Osteocyte (in vitro differentiated cells): ENCODE data around the gene C2orf92. TPM values are rescaled to one million over a fixed set of nuclear protein-coding genes. Genes with fewer than 3 reads are reported as not detected.

Experiments
- DNase-seq: peaks from one replicate; pipeline ENCODE4 v3.0.0; 2021; ENCODE audit warnings: mixed read lengths; ENCODE audit not compliant: unreplicated experiment; ENCODE audit errors: extremely low spot score
- H3K27ac Mint-ChIP-seq: one replicate; pipeline ENCODE4 v1.8.0; 2021; ENCODE audit warnings: mild to moderate bottlenecking, mixed read lengths; ENCODE audit not compliant: unreplicated experiment
- H3K27me3 Mint-ChIP-seq: one replicate; pipeline ENCODE4 v1.8.0; 2021; ENCODE audit warnings: mixed read lengths; ENCODE audit not compliant: unreplicated experiment
- H3K36me3 Mint-ChIP-seq: one replicate; pipeline ENCODE4 v1.8.0; 2021; ENCODE audit warnings: mixed read lengths; ENCODE audit not compliant: unreplicated experiment
- H3K4me1 Mint-ChIP-seq: one replicate; pipeline ENCODE4 v1.8.0; 2021; ENCODE audit warnings: mixed read lengths; ENCODE audit not compliant: unreplicated experiment
- H3K4me3 Mint-ChIP-seq: one replicate; pipeline ENCODE4 v1.8.0; 2021; ENCODE audit warnings: mild to moderate bottlenecking, moderate library complexity, mixed read lengths; ENCODE audit not compliant: unreplicated experiment
- H3K9me3 Mint-ChIP-seq: one replicate; pipeline ENCODE4 v1.8.0; 2021; ENCODE audit warnings: mixed read lengths; ENCODE audit not compliant: unreplicated experiment
- total RNA-seq: library from RNA; stranded (reverse); gene quantifications from 2 replicates; pipeline ENCODE4 v1.2.1, GENCODE V29; 2021
- TF ChIP-seq, protein P1 (sequence below): fragments of 200-600 bp; sonication (generic); IDR thresholded peaks from 2 replicates; pipeline ENCODE4 v1.5.0; 2021; ENCODE audit warnings: antibody characterized with exemption, mild to moderate bottlenecking, moderate library complexity

The C2orf92 gene
- total RNA-seq, 1 donor from 2014 or later: 13.7 TPM

DNA sequence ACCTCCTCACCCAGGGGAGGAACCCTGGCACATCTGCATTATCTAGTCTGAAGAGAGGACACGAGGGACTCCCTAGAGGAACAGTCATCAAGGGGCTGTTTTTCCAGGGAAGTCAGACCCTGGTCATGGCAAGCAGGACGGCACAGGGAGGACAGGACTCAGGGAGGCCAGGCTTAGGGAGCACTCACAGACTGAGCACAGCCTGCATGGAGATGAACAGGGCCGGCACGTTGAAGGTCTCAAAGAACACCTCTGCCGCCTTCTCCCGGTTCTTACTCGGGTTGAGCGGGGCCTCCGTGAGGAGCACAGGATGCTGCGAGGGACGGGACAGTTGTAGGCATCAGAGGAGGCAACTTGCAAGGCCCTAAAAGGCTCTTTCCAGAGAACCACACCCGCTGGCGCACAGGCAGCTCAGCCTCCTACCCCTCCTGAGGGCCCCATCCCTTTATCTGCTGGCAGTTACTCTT is 10.8 kb upstream of the C2orf92 start:
- peaks cover 12% of the 10 kb centered on the region for H3K9me3 Mint-ChIP-seq
- H3K27ac Mint-ChIP-seq: no peak overlapping the region
- no peak for DNase-seq
- H3K4me3 Mint-ChIP-seq: no peak overlapping the region
- peaks cover 31% of the 10 kb centered on the region for H3K36me3 Mint-ChIP-seq
- peaks cover 28% of the 10 kb centered on the region for H3K4me1 Mint-ChIP-seq
- H3K27me3 Mint-ChIP-seq: no peaks in the 10 kb centered on the region
- TF ChIP-seq, protein P1, sequence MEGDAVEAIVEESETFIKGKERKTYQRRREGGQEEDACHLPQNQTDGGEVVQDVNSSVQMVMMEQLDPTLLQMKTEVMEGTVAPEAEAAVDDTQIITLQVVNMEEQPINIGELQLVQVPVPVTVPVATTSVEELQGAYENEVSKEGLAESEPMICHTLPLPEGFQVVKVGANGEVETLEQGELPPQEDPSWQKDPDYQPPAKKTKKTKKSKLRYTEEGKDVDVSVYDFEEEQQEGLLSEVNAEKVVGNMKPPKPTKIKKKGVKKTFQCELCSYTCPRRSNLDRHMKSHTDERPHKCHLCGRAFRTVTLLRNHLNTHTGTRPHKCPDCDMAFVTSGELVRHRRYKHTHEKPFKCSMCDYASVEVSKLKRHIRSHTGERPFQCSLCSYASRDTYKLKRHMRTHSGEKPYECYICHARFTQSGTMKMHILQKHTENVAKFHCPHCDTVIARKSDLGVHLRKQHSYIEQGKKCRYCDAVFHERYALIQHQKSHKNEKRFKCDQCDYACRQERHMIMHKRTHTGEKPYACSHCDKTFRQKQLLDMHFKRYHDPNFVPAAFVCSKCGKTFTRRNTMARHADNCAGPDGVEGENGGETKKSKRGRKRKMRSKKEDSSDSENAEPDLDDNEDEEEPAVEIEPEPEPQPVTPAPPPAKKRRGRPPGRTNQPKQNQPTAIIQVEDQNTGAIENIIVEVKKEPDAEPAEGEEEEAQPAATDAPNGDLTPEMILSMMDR: no peak

DNA sequence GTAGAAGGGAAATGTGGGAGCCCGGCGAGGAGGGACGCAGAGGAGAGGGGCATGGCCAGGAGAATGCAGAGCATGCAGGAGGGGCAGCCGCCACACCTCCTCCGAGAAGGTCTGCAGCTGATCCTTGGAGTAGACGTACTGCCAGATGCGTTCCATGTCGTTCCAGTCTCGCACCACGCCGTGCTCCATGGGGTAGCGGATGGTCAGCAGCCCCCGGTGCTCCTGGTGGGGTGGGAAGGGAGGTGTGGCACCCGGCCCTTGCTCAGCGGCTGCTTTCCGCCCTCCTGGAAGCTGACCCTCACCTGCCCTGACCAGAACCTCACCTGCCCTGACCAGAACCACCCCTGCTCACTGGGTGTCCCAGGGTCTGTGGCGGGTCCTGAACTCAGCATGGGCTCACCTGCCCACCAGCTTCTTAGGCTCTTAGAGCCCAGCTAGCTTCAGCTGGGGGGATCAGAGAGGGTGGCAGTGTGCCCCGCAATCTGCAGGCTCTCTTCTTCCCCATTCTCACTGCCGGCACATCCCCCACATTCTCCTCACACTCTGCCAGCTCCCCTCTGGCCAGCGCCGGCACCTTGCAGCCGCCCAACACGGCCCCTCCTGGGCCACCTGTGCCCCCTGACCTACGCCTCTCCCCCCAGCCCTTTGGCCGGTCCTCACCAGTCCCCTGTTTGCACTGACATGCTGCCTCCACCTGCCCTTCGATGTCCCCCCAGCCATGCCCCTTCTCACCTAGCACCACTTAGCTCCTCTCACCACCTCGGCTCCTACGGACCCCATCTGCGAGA is 10.1 kb upstream of the C2orf92 start:
- Mint-ChIP-seq H3K4me3 (no peak overlapping the region), H3K4me1 (peaks cover 28% of the 10 kb centered on the region), H3K27ac (no peak overlapping the region), H3K9me3 (peaks cover 7% of the 10 kb centered on the region), H3K36me3 (peaks cover 25% of the 10 kb centered on the region), H3K27me3 (no peaks in the 10 kb centered on the region)
- TF ChIP-seq, protein P1: no peak
- no peak for DNase-seq

DNA sequence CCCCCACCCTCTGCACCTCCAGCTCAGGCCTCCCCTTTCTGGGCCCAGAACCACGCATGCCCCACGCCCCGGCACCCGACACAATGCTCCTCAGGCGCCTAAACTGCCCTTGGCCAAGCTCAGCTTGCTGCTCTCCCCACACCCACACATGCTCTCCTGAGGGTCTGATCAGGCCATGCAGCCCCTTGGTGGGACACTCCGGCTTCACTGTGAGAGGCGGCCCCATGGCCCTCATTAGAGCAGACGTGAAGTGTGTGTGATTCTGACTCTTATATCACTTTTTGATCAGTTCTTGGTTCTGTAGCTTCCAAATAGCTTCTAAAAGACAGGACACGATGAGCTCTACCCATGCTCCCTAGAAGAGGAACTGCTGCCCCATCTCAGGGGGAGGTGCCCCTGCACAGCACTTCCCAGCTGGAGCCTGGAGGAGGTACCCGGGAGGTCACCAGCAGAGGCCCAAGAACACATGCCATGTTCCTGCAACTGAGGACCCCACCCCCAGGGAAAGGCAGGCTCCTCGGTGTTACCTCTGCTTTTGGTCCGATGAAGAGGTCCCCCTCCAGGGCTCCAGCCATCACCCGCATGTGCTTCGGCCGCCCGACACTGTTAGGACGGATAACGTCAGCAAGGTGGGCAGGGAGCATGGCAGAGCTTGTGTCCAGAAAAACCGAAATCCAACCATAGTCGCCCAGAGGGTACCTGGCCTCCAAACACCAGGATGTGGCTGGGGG is 9.3 kb upstream of the C2orf92 start:
- Mint-ChIP-seq H3K9me3 (peaks cover 1% of the 10 kb centered on the region), H3K27ac (no peak overlapping the region), H3K4me3 (no peak overlapping the region), H3K27me3 (no peaks in the 10 kb centered on the region), H3K4me1 (peaks cover 33% of the 10 kb centered on the region), H3K36me3 (peaks cover 18% of the 10 kb centered on the region)
- TF ChIP-seq, protein P1: no peak
- DNase-seq: no peak

DNA sequence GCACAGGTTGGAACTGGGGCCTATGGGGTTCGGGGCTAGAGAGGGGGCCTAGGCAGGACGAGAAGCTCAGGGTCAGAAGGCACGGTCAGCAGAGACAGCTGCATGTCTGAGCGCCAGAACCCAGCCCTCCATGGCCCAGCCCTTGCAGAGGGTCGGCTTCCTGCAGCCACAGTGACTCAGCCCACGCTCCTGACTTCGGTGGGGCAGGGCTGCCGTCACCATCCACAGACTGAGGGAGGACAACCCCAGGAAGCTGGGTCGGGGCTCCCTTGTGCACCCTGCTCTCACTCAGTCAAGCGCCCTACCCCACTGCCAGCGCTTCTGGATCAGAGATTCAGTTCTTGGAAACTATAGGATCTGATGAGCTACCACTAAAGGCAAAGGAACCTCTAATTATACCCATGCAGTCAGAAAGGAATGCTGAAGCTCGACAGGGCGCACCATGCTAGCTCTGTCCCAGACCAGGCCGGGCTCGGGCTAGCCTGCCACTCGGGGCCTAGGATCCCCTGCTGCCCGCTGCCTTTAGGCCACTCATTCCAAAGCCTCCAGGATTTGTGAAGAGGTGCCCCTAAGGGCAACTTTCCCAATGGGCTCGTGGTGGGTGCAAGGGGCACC is 8.6 kb upstream of the C2orf92 start:
- Mint-ChIP-seq H3K36me3 (peaks cover 15% of the 10 kb centered on the region), H3K27me3 (no peaks in the 10 kb centered on the region), H3K9me3 (no peaks in the 10 kb centered on the region), H3K27ac (peak overlapping the region; percentile 27), H3K4me1 (peaks cover 33% of the 10 kb centered on the region), H3K4me3 (no peak overlapping the region)
- TF ChIP-seq, protein P1: no peak
- no peak for DNase-seq

DNA sequence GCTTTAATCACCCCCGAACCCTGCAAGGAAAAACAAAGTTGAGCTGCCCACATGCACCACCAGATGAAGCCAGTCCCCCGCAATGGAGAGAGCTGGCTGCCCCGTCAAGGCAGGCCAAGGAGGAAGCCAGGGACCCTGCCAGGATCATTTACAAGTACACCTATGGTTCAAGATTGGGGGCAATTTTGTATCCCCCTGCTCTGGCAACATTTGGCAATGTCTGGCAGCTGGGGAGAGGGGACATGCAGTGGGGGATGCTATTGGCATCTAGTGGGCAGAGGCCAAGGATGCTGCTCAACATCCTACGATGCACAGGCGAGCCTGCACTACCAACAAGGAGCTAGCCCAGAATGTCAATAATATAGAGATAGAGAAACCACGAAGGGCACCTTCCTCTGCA is 7.6 kb upstream of the C2orf92 start:
- Mint-ChIP-seq H3K4me1 (peaks cover 33% of the 10 kb centered on the region), H3K4me3 (peak overlapping the region; percentile 86), H3K27me3 (no peaks in the 10 kb centered on the region), H3K27ac (peak overlapping the region; percentile 93), H3K9me3 (no peaks in the 10 kb centered on the region), H3K36me3 (peaks cover 9% of the 10 kb centered on the region)
- TF ChIP-seq, protein P1: no peak
- peak; percentile 68 for DNase-seq
